A549 (cell line): ENCODE measurements around the gene LYPD6B.

ENCODE experiments used
- CBX2 ChIP-seq: fragments of 200-600 bp; sonication (generic); IDR thresholded peaks from 2 replicates; pipeline ENCODE4 v1.6.1; 2016; ENCODE audit warnings: low read depth, mild to moderate bottlenecking, borderline replicate concordance
- CHD2 ChIP-seq: fragments of 150-350 bp; IDR thresholded peaks from 2 replicates; pipeline ENCODE4 v1.6.1; 2014; ENCODE audit warnings: low read length; ENCODE audit not compliant: partially characterized antibody
- HDAC2 ChIP-seq: fragments of 200-600 bp; sonication (generic); IDR thresholded peaks from 2 replicates; pipeline ENCODE4 v1.6.1; 2016
- NPAS2 ChIP-seq: fragments of 250-450 bp; sonication (Bioruptor Pico); IDR thresholded peaks from 2 replicates; pipeline ENCODE4 v1.8.0; 2022; ENCODE audit warnings: mild to moderate bottlenecking, moderate library complexity, borderline replicate concordance
- TF ChIP-seq, protein P1 (sequence below): fragments of >200 bp; sonication (Bioruptor Twin); formaldehyde crosslinking; IDR thresholded peaks from 3 replicates; pipeline ENCODE4 v1.5.1; 2016
- TF ChIP-seq, protein P2 (sequence below): fragments of 450-650 bp; IDR thresholded peaks from 2 replicates; pipeline ENCODE4 v1.6.1; 2014; ENCODE audit warnings: antibody characterized with exemption
- TF ChIP-seq, protein P3 (sequence below): IDR thresholded peaks from 2 replicates; pipeline ENCODE4 v1.6.1; 2012

DNA sequence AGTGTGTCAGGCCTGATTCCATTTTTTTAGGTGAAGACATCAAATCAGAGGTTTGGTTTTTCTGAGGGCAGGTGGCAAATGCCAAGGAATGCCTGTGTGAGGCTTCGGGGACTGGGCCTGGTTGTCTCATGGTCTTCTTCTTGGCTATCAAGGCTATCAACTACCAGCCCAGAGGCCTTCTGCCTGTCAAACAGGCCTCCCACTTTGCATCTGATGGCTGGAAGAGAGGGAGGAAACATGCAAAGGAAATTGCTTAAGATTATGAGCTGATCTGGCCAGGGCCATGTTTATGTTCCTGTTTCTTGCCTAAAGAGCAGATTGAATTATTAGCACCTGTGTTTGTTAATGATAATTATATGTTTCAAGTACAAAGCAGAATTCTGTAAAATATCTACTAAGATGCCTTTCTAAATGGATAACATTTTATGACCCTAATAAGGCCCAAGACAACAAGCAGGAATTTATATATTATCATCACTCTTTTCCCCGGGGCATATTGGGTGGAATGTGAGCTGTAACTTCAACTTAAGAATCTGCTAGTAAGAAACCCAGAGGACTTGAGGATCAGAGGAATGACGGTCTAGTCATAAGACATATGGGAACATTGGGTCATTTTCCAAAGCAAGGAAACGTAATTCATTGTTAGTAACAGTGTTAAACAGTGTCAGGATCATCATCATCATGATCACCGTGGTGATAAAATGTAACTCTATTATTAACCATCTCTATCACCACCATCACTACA, 123.2 kb downstream of the LYPD6B start:
- TF ChIP-seq HDAC2 (no peak), NPAS2 (CRISPR knock-in tag) (no peak), CHD2 (no peak), CBX2 (no peak)
- TF ChIP-seq, protein P1, sequence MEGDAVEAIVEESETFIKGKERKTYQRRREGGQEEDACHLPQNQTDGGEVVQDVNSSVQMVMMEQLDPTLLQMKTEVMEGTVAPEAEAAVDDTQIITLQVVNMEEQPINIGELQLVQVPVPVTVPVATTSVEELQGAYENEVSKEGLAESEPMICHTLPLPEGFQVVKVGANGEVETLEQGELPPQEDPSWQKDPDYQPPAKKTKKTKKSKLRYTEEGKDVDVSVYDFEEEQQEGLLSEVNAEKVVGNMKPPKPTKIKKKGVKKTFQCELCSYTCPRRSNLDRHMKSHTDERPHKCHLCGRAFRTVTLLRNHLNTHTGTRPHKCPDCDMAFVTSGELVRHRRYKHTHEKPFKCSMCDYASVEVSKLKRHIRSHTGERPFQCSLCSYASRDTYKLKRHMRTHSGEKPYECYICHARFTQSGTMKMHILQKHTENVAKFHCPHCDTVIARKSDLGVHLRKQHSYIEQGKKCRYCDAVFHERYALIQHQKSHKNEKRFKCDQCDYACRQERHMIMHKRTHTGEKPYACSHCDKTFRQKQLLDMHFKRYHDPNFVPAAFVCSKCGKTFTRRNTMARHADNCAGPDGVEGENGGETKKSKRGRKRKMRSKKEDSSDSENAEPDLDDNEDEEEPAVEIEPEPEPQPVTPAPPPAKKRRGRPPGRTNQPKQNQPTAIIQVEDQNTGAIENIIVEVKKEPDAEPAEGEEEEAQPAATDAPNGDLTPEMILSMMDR = no peak
- TF ChIP-seq, protein P2, sequence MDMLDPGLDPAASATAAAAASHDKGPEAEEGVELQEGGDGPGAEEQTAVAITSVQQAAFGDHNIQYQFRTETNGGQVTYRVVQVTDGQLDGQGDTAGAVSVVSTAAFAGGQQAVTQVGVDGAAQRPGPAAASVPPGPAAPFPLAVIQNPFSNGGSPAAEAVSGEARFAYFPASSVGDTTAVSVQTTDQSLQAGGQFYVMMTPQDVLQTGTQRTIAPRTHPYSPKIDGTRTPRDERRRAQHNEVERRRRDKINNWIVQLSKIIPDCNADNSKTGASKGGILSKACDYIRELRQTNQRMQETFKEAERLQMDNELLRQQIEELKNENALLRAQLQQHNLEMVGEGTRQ = no peak
- TF ChIP-seq, protein P3, sequence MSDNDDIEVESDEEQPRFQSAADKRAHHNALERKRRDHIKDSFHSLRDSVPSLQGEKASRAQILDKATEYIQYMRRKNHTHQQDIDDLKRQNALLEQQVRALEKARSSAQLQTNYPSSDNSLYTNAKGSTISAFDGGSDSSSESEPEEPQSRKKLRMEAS = no peak
